Measurements from ENCODE around the gene NEDD4L. TPM values are rescaled to one million over a fixed set of nuclear protein-coding genes. Genes with fewer than 3 reads are reported as not detected.

NEDD4L gene
- total and polyA plus RNA-seq, 2 donors, result 15.1 to 56.9 TPM

DNA sequence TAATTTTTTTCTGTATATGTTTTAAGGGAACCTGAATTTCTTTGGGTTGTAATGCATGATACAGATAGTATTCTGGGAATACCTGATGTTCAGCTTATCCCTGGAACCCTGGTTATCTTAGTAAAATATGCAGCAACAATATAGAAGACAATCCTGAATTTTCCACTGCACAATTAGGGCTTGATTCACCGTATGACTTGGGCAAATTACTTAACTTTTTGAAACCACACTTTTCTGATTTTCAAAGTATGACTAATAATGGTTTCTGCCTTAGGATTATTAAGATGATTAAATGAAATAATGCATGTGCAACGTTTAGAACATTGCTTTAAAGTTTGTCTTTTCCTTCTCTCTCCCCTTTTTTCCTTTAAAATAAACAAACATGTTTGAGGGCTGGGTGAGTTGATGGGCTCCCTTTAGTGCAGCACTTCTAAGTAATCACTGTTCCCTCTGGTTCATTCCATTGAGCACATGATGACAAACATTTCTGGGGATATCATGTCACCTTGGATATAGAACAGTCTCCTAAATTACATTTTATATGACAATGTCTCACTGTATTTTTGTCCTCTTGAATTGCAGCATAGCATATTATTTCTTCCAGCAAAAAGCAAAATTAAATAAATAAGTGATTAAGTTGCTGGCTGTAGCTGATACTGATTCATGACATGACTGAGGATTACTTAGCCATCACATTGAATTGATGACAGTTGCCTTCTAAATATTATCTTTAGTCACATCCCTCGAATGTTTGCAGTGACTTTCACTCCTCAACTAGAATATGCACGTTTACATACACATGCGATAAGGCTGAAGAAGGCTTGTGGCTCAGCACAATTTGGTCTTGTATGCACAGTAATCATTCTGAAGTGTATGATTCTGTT lies 254.5 kb downstream of the NEDD4L start:
- no peak for DNase-seq (ENCODE audit: extremely low spot score)
- WGBS, result 38% methylated on average over 5 of the region's 5 CpGs
- no peak overlapping the region for H3K4me3 ChIP-seq (ENCODE audit: low read depth, low read length)
- H3K27ac ChIP-seq (ENCODE audit: low read depth), result no peak overlapping the region
- no peaks in the 10 kb centered on the region for H3K36me3 ChIP-seq (ENCODE audit: insufficient read depth)
- no peaks in the 10 kb centered on the region for H3K4me1 ChIP-seq (ENCODE audit: insufficient read depth)

GRCh38 chr18:58299135-58299473 lies 255.1 kb downstream of the NEDD4L start:
- Histone ChIP-seq H3K4me3 (ENCODE audit: low read depth, low read length) (no peak overlapping the region), H3K4me1 (ENCODE audit: insufficient read depth) (no peaks in the 10 kb centered on the region), H3K27ac (ENCODE audit: low read depth) (no peak overlapping the region), H3K36me3 (ENCODE audit: insufficient read depth) (no peaks in the 10 kb centered on the region)
- DNase-seq (ENCODE audit: extremely low spot score), result no peak
- WGBS, result 72% methylated on average over 4 of the region's 4 CpGs

GRCh38 chr18:58299936-58300335 lies 255.9 kb downstream of the NEDD4L start:
- Histone ChIP-seq H3K36me3 (ENCODE audit: insufficient read depth) (no peaks in the 10 kb centered on the region), H3K4me3 (ENCODE audit: low read depth, low read length) (no peak overlapping the region), H3K27ac (ENCODE audit: low read depth) (no peak overlapping the region), H3K4me1 (ENCODE audit: insufficient read depth) (no peaks in the 10 kb centered on the region)
- 28% methylated on average over 1 of the region's 1 CpG for WGBS
- no peak for DNase-seq (ENCODE audit: extremely low spot score)

DNA sequence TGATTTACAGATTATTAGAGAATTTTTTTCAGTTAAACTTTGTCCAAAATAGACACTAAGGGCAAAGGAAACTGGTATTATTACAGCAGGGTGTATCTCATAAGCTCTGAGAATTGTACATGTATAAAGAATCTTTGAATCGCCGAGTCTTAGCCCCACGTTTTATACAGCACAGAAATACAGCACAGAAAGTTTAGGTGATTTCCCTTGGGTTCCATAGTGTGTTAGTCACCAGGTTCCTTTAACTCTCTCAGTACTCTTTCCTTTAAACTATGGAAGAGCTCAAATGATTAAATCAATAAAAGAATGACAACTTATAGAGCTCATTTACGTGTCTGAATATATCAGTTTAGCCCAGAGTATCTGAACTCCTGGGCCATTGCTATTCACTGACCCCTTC lies 256.8 kb downstream of the NEDD4L start:
- Histone ChIP-seq H3K4me1 (ENCODE audit: insufficient read depth) (no peaks in the 10 kb centered on the region), H3K36me3 (ENCODE audit: insufficient read depth) (no peaks in the 10 kb centered on the region), H3K27ac (ENCODE audit: low read depth) (no peak overlapping the region), H3K4me3 (ENCODE audit: low read depth, low read length) (no peak overlapping the region)
- DNase-seq (ENCODE audit: extremely low spot score), result no peak
- WGBS, result 77% methylated on average over 4 of the region's 4 CpGs

GRCh38 chr18:58302811-58303210 lies 258.8 kb downstream of the NEDD4L start:
- H3K27ac ChIP-seq (ENCODE audit: low read depth), result no peak overlapping the region
- WGBS, result 96% methylated on average over 5 of the region's 5 CpGs

GRCh38 chr18:58303363-58303762 lies 259.3 kb downstream of the NEDD4L start:
- no peak for DNase-seq (ENCODE audit: extremely low spot score)
- Histone ChIP-seq H3K4me3 (ENCODE audit: low read depth, low read length) (no peak overlapping the region), H3K27ac (ENCODE audit: low read depth) (no peak overlapping the region), H3K4me1 (ENCODE audit: insufficient read depth) (no peaks in the 10 kb centered on the region), H3K36me3 (ENCODE audit: insufficient read depth) (no peaks in the 10 kb centered on the region)
- 75% methylated on average over 3 of the region's 3 CpGs for WGBS

More at GRCh38 chr18:58302811-58303210, 258.8 kb downstream of the NEDD4L start:
- Histone ChIP-seq H3K4me3 (ENCODE audit: low read depth, low read length) (no peak overlapping the region), H3K4me1 (ENCODE audit: insufficient read depth) (no peaks in the 10 kb centered on the region), H3K36me3 (ENCODE audit: insufficient read depth) (no peaks in the 10 kb centered on the region)
- no peak for DNase-seq (ENCODE audit: extremely low spot score)

GRCh38 chr18:58305792-58306191 lies 261.8 kb downstream of the NEDD4L start:
- no peaks in the 10 kb centered on the region for H3K4me1 ChIP-seq (ENCODE audit: insufficient read depth)
- no peaks in the 10 kb centered on the region for H3K36me3 ChIP-seq (ENCODE audit: insufficient read depth)
- 99% methylated on average over 3 of the region's 3 CpGs for WGBS
- no peak overlapping the region for H3K4me3 ChIP-seq (ENCODE audit: low read depth, low read length)
- no peak for DNase-seq (ENCODE audit: extremely low spot score)
- no peak overlapping the region for H3K27ac ChIP-seq (ENCODE audit: low read depth)

DNA sequence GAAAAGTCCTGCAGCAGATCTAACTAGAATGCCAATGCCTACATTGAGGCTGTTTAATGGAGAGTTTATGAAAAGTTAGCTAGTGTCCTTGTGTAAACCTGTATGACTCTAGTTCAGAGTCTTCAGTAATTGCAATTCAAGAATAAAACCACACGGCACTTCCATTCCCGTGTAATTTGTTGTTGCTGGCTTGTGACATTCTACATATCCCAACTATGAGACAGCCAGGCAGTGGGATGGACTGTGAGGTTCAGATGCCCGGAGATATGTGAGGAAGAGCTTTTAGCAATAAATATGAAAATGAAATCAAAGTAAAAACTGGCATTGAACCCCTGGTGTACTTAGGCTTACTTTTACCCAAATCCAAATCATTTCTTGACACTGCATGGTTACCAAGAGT lies 263.4 kb downstream of the NEDD4L start:
- no peaks in the 10 kb centered on the region for H3K4me1 ChIP-seq (ENCODE audit: insufficient read depth)
- no peak overlapping the region for H3K27ac ChIP-seq (ENCODE audit: low read depth)
- 68% methylated on average over 3 of the region's 3 CpGs for WGBS
- no peaks in the 10 kb centered on the region for H3K36me3 ChIP-seq (ENCODE audit: insufficient read depth)
- no peak for DNase-seq (ENCODE audit: extremely low spot score)
- H3K4me3 ChIP-seq (ENCODE audit: low read depth, low read length), result no peak overlapping the region

GRCh38 chr18:58308463-58308862 lies 264.4 kb downstream of the NEDD4L start:
- Histone ChIP-seq H3K4me3 (ENCODE audit: low read depth, low read length) (no peak overlapping the region), H3K27ac (ENCODE audit: low read depth) (no peak overlapping the region), H3K4me1 (ENCODE audit: insufficient read depth) (no peaks in the 10 kb centered on the region), H3K36me3 (ENCODE audit: insufficient read depth) (no peaks in the 10 kb centered on the region)
- 84% methylated on average over 8 of the region's 8 CpGs for WGBS
- DNase-seq (ENCODE audit: extremely low spot score), result no peak

DNA sequence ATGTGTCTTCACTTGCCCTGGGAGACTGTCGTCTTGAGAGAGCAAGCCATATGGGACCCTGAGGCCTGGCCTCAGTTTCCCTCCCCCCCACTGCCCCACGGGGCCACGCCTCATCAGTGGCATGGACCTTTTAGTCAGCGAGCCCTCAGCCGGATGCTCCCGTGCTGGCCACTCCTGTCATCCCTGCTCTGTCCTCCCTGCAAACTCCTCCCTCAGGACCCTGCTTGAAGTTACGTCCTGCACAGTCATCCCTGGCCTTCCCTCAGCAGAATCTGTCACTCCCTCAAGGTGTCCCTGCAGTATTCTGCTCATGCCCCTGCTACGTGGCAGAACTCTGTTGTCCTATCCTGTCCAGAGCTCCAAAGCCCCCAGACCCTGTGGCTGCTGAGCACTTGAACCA lies 265.1 kb downstream of the NEDD4L start:
- H3K27ac ChIP-seq (ENCODE audit: low read depth), result no peak overlapping the region
- WGBS, result 94% methylated on average over 8 of the region's 8 CpGs
- H3K4me1 ChIP-seq (ENCODE audit: insufficient read depth), result no peaks in the 10 kb centered on the region

DNA sequence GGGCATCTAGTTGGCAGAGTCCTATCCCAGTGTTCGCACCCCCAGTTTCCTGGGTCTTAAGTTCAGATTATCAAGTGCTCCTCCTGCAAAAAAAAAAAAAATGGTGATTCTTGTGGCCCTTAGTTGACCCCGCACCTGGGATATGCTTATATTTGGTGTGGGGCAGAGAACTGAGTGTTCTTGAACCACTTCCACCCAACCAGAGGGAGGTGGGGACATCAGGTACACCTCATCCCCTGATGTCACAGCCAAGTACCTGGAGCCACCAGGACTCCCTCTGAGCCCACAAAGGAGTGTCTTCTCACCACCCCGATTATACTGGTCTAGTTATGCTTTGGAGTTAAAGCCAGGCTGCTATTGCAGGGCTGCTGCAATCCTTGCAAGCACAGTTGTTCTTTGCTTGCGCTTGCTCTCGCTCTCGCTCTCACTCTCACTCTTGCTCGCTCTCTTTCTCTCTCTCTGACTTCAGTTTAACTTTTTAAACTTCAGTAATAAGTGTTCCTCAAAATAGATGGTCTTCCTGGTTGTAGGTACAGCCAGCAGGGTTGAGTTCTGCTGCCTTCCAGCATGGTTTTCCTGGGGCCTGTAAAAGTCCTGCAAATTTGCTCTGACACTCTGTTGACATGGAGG lies 265.7 kb downstream of the NEDD4L start:
- no peak for DNase-seq (ENCODE audit: extremely low spot score)
- no peak overlapping the region for H3K27ac ChIP-seq (ENCODE audit: low read depth)
- H3K4me3 ChIP-seq (ENCODE audit: low read depth, low read length), result no peak overlapping the region
- WGBS, result 92% methylated on average over 7 of the region's 7 CpGs
- H3K4me1 ChIP-seq (ENCODE audit: insufficient read depth), result no peaks in the 10 kb centered on the region
- H3K36me3 ChIP-seq (ENCODE audit: insufficient read depth), result no peaks in the 10 kb centered on the region

More for the DNA sequence above, 265.1 kb downstream of the NEDD4L start:
- no peaks in the 10 kb centered on the region for H3K36me3 ChIP-seq (ENCODE audit: insufficient read depth)
- DNase-seq (ENCODE audit: extremely low spot score), result no peak
- no peak overlapping the region for H3K4me3 ChIP-seq (ENCODE audit: low read depth, low read length)

DNA sequence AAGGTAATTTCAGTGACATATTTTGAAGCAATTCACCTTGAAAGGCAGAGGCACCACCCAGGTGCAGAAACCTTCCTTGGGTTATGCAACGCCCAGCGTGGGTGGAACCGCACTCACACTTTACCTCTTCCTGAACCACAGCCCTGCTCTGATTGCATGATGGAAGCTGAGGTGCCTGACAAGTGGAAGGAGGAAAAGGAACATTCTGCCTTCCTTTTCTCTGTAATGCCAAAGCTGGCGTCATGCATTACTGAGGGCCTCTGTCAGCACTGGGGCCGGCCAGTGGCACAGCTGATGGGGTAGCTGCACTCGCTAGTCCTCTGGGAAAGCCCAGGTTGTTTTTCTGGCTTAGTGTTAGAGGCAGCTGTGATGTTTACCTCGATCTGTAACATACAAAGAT lies 266.5 kb downstream of the NEDD4L start:
- no peak overlapping the region for H3K27ac ChIP-seq (ENCODE audit: low read depth)
- no peaks in the 10 kb centered on the region for H3K36me3 ChIP-seq (ENCODE audit: insufficient read depth)
- H3K4me1 ChIP-seq (ENCODE audit: insufficient read depth), result no peaks in the 10 kb centered on the region
- no peak for DNase-seq (ENCODE audit: extremely low spot score)
- no peak overlapping the region for H3K4me3 ChIP-seq (ENCODE audit: low read depth, low read length)
- 78% methylated on average over 7 of the region's 7 CpGs for WGBS

GRCh38 chr18:58311390-58311789 lies 267.4 kb downstream of the NEDD4L start:
- no peak for DNase-seq (ENCODE audit: extremely low spot score)
- Histone ChIP-seq H3K4me1 (ENCODE audit: insufficient read depth) (no peaks in the 10 kb centered on the region), H3K36me3 (ENCODE audit: insufficient read depth) (no peaks in the 10 kb centered on the region), H3K27ac (ENCODE audit: low read depth) (no peak overlapping the region), H3K4me3 (ENCODE audit: low read depth, low read length) (no peak overlapping the region)
- 80% methylated on average over 6 of the region's 6 CpGs for WGBS

- H3K4me1 ChIP-seq (ENCODE audit: insufficient read depth), result no peaks in the 10 kb centered on the region
- WGBS, result 72% methylated on average over 5 of the region's 5 CpGs
- no peak for DNase-seq (ENCODE audit: extremely low spot score)
- H3K4me3 ChIP-seq (ENCODE audit: low read depth, low read length), result no peak overlapping the region
- no peaks in the 10 kb centered on the region for H3K36me3 ChIP-seq (ENCODE audit: insufficient read depth)
- H3K27ac ChIP-seq (ENCODE audit: low read depth), result no peak overlapping the region
Observed at GRCh38 chr18:58313491-58314032, 269.5 kb downstream of the NEDD4L start.
